ENCODE measurements around the gene SLC25A36.
A peak's percentile ranks its signal among the peaks of the same experiment; 100 is the strongest.

SLC25A36 gene, protein sequence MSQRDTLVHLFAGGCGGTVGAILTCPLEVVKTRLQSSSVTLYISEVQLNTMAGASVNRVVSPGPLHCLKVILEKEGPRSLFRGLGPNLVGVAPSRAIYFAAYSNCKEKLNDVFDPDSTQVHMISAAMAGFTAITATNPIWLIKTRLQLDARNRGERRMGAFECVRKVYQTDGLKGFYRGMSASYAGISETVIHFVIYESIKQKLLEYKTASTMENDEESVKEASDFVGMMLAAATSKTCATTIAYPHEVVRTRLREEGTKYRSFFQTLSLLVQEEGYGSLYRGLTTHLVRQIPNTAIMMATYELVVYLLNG

DNA sequence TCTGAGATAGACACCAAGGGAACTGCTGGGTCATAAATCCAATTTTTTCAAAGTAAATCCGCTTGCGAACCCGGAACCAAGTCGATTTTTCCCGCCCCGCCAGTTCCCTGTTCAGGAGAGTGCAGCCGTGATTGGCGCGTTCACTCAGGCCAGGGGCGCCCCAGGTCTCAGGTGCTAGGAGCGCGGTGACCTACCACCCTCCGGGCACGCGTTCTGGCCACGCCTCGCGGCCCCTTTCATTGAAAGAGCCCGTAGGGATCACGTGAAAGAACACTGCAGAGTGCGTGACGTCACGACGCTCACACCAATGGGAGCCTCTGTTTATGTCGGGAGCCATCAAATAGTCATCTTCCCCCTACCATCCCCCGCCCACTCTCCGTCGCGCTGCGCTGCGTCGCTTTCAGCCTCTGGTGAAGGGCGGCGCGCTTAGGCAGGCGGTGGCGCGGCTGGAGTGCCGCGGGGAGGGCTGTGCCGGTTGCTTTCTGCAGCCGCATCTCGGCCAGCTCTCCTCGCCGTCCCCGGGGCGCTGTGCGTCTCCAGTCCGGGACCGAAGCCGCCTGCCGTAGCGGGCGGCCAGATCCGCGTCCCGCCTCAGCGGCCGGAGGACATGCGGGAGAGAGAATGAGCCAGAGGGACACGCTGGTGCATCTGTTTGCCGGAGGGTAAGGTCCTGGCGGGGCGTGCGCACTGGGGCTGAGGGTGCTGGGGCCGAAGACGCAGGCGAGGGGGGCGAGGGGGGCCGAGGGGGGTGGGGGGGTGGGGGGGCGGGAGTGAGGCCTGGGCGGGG lies at the start of gene SLC25A36:
TSS of gene SLC25A36 (plus strand) at position 403 of the 787 bp plus-strand sequence. CDS start at position 622, 219 bp downstream.
- peak within 1 kb of the TSS; percentile 88 for H3K4me3 ChIP-seq (ENCODE audit: low read depth, low read length)

DNA sequence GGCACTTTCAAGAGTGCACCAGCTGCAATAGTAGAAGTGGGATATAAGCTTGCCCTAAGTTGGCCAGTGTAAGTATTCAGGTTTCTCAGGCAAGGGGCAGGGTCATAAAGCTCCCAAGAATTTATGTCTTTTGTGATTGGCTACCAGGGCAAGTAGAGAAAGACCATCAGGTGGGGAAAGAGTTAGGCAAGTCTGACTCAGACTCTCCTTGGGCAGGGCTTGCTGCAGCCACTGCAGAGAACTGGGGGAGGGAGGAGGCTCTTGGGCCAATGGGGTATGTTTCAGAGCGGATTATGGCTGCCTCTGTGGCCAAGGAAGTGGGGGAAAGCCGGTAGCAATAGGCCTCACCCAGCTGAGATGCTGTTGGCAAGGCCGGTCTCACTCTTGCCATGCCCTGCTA lies 44.6 kb upstream of the SLC25A36 start:
- H3K4me3 ChIP-seq (ENCODE audit: low read depth, low read length): no peak overlapping the region

DNA sequence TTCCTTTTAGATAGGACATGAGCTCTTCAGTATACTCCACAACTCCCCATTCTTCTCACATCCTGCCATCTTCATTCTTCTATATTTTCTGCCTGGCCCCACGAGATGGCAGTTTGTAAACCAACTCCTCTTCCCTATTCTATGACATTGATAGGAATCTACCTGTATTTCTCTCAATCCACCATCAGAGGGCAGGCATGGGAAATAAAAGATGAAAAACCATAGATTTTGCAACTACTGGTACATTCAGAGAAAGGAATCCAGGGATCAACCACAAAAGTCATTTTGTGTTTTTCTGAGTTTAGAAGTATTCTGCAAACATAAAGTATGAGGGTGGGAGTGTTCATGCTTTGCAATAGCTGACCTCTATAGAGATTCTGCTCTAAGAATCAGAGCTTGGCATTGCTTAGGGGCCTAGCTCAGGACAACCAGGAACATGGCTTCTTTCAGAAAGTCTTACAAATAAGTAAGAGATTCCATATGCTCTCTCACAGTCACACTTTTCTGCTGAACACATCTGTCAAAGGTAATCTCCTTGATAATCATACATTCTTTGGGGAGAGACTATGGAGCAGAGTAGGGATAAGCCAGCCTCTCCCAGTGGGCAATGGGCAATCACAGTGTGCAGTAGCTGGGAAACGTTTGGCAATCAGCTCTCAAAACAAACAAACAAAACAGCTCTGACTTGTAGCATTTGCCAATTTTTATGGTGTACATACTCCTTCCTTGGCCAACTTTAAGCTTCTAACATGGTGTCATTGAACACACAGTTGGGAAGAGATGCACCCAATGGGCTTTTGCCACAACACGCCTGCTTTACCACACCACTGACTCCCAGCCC lies 43.1 kb upstream of the SLC25A36 start:
- H3K4me3 ChIP-seq (ENCODE audit: low read depth, low read length): no peak overlapping the region

DNA sequence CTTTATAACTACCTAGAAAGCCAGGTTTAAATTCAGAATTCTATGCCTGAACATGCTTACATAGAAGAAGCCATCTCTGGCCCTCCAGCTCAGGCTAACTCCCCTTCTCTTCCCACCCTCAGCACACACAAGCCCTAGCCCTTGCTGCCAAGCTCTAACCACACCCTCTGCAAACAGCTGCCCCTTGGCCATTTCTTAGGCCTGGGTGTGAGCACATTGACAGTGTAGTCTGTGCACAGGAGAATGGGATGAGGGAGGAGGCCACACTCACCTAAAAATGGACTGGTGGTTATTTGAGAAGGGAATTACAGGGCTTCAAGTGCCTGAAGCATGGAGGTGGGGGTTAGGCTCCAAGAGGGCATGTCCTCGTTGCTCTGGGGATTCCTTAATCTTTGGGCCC lies 42.3 kb upstream of the SLC25A36 start:
- no peak overlapping the region for H3K4me3 ChIP-seq (ENCODE audit: low read depth, low read length)

DNA sequence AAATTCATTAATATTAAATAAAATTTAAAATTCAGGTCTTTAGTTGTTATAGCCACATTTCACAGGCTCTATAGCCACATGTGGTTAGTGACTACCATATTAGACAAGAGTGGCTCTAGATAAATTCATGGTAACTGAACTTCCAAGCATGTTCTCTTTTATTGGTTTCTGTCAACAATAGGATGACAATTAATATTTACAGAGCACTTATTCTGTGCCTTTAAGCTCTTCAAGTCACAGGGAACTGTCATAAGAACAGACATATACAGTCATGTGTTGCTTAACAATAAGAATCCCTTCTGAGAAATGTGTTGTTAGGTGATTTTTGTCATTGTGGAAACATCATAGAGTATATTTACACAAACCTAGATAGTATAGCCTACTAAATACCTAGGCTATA lies 38.8 kb upstream of the SLC25A36 start:
- no peak overlapping the region for H3K4me3 ChIP-seq (ENCODE audit: low read depth, low read length)

DNA sequence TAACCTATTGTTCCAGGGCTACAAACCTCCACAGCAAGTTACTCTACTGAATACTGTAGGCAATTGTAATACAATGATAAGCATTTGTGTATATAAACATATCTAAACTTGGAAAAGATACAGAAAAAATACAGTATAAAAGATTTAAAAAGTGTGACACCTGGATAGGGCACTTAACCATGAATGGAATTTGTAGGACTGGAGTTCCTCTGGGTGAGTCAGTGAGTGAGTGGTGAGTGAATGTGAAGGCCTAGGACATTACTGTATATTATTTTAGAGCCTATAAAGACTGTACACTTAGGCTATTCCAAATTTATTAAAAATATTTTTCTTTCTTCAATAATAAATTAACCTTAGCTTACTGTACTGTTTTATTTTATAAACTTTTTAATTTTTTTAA lies 38.4 kb upstream of the SLC25A36 start:
- H3K4me3 ChIP-seq (ENCODE audit: low read depth, low read length): no peak overlapping the region

DNA sequence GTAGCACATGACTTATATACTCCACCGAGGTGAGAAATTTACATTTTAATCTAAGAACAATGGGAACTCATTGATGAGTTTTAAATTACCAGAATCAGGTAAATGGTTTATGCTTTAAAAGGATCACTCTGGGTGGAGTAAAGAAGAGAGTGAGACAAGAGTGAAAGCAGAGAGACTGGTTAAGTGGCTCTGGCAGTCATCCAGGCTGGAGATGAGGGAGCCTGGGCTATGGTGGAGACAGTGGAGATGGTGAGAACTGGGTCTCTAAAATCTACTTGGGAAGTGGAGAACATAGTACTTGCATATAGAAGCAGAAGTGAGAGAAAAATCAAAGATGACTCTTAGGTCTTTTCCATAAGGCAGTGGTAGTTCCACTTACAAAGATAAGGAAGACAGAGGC lies 37.1 kb upstream of the SLC25A36 start:
- H3K4me3 ChIP-seq (ENCODE audit: low read depth, low read length): no peak overlapping the region

DNA sequence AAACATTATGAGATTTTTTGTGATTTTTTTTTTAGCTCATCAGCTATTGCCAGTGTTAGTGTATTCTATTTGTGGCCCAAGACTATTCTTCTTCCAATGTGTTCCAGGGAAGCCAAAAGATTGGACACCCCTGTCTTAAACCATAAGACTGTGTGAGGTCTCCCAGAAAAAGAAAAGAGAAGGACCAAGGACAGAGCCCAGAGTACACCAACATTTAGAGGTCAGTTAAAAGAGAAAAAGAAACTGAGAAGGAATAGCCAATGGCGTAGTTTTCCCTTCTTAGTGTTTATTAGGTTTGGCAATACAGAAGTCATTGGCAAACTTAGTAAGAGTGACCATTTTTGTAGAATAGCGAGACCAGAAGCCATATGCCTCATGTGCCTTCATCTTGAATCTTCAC lies 36.1 kb upstream of the SLC25A36 start:
- no peak overlapping the region for H3K4me3 ChIP-seq (ENCODE audit: low read depth, low read length)

DNA sequence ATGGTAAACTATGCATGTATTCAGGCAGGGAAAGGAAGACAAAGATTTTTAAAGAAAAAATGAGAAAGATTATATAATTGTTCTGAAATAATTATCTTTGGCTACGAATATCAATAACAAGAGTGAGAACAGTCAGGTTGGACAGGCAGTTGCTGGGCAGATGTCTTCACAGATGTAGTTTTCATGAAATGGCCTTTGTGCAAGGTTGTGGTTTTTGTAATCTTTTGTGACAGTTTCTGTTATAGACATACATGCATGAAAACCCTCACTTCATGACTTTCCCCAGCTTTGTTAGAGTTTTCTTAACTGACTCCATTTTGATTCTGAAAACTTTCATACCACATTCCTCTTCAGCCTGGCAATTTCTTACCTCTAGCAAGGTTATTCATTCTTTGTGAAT lies 34.9 kb upstream of the SLC25A36 start:
- no peak overlapping the region for H3K4me3 ChIP-seq (ENCODE audit: low read depth, low read length)

DNA sequence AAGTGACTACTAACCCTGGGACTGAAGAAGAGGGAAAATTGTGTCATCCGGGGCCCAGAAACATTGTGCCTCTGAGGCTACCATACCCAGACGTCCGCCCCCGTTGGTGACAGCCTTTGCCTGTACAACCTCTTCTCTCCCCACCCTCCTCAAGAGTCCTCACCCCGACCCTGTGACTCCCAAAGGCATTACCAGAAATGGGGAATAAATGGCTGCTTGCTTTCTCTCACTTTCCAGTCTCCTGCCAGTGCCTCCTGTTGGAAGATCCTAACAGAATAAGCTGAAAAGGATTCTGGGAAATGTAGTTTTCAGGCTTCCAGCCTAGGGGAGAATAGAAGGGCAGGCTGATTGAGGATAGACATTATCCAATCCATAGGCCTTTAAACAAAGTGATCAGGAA lies 30.8 kb upstream of the SLC25A36 start:
- H3K4me3 ChIP-seq (ENCODE audit: low read depth, low read length): no peak overlapping the region

DNA sequence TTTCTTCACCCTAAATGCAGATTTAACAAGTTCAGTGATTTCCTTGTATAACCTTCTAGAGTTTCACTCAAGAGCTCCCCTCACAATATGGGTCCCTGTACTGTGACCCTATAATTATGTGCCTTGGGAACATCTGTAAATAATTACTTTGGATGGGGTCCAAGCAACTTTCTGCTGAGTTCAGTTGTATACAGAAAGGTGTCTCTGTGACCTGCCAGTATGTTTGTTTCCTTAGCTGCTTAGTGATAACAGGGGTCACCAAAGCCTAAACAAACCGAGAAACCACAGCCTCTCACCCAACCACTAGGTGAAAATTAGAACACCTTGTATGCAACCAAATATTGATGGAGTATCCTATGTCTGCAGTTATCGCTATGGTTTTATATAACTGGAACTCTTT lies 29.8 kb upstream of the SLC25A36 start:
- H3K4me3 ChIP-seq (ENCODE audit: low read depth, low read length): no peak overlapping the region

DNA sequence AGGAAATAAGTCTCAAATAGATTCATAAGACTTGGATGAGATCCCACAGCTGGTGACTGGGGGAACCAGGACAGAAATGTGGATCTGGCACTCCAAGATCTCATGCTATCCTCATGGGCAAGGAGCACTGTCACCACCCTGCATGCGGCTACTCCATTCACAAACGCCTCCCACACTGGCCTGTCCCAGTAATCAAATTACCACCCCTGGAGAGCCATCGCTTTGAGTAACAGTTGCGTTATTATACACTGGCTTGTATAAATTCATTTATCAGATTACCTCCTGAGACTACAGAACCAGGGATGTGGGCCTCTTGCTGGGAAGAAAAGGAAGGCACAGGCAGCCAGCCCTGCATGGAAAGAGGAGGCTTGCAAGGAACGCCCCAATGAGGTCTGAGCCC lies 27.9 kb upstream of the SLC25A36 start:
- no peak overlapping the region for H3K4me3 ChIP-seq (ENCODE audit: low read depth, low read length)

DNA sequence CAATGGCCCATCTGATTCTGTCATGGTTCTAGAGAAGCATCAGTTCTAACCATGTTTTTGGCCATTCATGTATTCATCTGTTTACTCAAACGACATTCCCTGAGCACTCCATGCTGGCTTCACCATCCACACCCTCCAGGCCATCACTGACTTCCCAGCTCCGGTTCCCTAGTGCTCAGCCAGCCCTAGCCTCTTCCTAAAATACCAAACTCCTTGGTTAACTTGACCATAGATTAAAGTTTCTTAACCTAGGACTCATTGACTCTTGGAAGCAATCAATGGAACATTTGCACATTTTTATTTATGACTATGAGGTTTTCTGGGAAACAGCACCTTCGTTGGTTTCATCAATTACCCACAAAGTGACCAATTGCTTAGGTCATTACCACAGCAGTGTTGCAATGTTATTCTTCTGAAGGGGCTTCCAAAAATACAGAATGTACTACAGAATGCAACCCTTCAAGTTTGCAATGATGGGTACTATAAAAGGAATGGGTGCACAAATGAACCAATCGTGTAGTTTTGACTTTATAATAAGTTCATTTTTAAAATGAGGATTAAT lies 27.2 kb upstream of the SLC25A36 start:
- H3K4me3 ChIP-seq (ENCODE audit: low read depth, low read length): no peak overlapping the region

DNA sequence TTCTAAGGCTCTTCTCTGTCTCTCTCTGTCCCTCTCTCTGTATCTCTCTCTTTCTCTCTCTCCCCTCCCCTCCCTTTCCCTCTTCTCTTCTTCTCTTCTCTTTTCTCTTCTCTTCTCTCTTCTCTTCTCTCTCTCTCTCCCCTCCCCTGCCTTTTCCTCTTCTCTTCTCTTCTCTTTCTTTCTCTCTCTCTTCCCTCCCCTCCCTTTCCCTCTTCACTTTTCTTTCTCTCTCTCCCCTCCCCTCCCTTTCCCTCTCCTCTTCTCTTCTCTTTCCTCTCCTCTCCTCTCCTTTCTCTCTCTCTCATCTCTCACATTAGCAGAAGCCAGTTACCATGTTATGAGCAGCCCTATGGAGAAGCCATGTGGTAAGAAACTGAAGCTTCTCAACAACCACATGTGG lies 25.0 kb upstream of the SLC25A36 start:
- no peak overlapping the region for H3K4me3 ChIP-seq (ENCODE audit: low read depth, low read length)

DNA sequence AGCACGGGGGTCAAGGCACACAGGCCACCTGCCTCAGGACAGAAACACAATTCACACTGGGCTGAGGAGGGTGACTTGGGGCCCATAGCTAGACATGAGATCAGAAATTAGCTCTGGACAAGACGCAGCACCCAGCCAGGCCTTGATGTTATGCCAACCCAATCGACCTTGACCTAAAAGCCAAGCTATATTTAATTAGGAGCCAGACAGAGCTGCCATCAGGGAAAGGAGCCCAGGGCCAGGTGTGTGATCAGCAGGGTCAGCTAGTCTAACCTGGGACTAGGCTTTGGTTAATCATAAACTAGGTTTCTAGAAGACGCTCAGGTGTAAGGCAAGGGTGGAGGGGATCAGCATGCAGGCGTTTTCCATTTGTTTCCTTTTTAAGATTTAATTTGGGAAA lies 23.9 kb upstream of the SLC25A36 start:
- no peak overlapping the region for H3K4me3 ChIP-seq (ENCODE audit: low read depth, low read length)

DNA sequence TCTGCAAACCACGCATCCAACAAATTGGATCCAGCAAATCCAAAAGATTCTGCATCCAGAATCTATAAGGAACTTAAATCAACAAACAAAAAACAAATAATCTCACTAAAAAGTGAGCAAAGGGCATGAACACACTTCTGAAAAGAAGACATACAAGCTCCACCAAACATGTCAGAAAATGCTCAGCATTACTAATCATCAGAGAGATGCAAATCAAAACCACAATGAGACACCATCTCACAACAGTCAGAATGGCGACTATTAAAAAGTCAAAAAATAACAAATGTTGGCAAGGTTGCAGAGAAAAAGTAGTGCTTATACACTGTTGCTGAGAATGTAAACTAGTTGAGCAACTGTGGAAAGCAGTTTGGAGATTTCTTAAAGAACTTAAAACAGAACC lies 21.6 kb upstream of the SLC25A36 start:
- H3K4me3 ChIP-seq (ENCODE audit: low read depth, low read length): no peak overlapping the region

DNA sequence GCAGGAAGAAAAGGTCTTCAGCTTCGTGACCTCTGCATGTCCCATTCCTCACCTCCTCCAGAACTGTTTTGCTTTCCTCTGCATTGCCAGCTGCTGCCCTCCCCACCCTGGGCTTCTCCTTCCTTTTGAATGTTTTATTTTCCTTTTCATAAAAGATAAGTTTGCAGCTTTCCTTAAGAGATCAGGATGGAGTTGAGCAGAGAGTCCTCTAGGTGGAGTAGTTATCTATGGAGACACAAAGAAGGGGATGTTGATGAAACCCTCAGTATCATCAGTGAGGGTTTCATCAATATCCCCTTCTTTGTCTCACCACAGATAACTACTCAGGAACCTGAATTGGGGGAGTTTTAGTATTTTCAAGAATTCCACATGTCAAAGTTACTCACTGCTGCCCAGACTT lies 19.0 kb upstream of the SLC25A36 start:
- no peak overlapping the region for H3K4me3 ChIP-seq (ENCODE audit: low read depth, low read length)

DNA sequence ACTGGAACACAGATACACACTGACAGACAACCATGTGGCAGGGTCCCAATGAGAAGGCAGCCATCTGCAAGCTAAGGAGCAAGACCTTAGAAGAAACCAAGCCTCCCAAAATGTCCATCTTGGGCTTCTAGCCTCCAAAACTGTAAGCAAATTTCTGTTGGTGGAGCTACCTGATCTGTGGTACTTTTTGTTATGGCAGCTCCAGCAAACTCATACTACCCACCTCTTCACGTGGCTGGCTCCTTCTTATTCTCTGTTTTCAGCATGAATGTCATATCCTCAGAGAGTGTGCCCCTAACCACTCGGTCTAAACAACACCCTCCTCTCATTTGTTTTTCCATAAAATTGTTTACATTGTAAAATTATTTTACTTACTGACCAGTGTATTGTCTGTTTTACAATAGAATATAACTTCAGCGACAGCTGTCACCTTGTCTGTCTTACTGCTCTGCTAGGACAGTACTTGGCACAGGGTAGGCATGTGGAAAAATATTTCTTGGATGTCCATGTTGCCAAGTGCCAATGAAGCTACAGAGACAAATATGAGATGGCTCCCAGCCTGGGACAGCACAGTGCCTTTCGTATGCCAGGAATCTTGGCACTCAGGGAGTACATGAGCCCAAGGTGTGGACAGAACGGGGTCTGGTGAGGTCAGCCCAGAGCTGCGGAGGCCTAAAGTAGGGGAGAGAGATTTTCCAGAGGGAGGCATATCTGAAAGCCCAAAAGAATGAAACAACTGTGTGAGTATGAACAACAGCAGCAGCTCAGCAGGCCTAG lies 17.4 kb upstream of the SLC25A36 start:
- H3K4me3 ChIP-seq (ENCODE audit: low read depth, low read length): no peak overlapping the region

DNA sequence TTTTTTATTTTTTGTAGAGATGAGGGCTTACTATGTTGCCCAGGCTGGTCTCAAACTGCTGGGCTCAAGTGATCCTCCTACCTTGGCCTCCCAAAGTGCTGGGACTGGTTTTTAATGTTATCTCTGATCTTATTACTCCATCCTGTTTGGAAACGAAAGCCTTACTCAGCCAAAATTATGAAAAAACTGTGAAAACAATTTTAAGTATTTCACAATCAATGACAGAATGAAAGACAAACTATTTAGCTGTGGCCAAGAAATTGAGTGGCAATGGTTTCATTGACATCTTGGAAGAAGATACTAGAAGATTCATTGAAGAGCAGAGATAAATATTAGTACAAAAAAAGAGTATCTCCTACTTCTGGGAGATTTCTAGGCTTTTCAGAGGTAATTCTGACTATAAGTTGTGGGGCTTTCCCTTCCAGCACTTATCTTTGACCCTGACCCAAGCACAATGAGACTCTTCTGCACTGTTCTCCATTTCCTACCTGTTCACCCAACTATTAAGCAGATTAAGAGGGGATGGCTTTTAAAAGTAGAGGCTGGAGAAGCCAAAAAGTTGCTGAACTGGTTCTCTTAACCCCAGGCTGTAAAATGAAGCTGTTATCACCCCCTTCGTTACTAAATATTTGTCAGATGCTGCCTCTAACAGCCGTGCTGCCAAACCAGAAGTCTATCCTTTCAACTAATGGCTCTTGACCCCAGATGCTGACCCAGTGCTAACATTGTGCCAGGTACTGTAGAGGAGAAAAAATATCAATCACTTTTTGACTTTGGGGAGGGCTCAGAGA lies 14.2 kb upstream of the SLC25A36 start:
- no peak overlapping the region for H3K4me3 ChIP-seq (ENCODE audit: low read depth, low read length)

DNA sequence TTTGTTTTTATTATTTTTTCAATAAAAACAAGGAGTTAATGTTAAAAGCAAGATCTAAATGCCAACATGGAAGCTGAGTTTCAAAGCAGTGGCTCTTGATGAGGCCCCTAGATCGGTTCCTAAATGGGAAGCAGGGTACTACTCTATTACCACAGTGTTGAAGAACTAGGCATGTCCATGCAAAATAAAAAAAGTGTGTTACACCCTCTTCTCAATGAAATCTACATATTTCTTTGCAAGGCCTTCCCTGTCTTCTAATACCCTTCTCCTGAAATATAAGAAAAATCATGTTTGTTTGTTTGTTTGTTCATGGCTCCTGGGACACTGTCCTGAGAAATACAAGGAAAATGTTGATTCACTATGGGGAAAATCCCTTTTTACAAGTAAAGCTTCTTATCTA lies 12.2 kb upstream of the SLC25A36 start:
- H3K4me3 ChIP-seq (ENCODE audit: low read depth, low read length): no peak overlapping the region

Data from iPS-11a (cell line).